ENCODE results near the gene ERVV-1.

- TF ChIP-seq TBL1XR1 (IDR thresholded peaks at IDR 0.05; ENCODE audit: borderline replicate concordance, low read length, partially characterized antibody) (no peak), ZNF780A (CRISPR knock-in tag; IDR thresholded peaks at IDR 0.05) (no peak), ZNF468 (CRISPR knock-in tag; IDR thresholded peaks at IDR 0.05) (no peak), CTCF (CRISPR knock-in tag; IDR thresholded peaks at IDR 0.05) (no peak)
Observed at GRCh38 chr19:53041366-53041765, 27.6 kb downstream of the ERVV-1 start.
